ENCODE data around the gene NCOA5.

GRCh38 chr20:46013829-46014516 is 75.8 kb downstream of the NCOA5 start:
- TF ChIP-seq, protein P1, sequence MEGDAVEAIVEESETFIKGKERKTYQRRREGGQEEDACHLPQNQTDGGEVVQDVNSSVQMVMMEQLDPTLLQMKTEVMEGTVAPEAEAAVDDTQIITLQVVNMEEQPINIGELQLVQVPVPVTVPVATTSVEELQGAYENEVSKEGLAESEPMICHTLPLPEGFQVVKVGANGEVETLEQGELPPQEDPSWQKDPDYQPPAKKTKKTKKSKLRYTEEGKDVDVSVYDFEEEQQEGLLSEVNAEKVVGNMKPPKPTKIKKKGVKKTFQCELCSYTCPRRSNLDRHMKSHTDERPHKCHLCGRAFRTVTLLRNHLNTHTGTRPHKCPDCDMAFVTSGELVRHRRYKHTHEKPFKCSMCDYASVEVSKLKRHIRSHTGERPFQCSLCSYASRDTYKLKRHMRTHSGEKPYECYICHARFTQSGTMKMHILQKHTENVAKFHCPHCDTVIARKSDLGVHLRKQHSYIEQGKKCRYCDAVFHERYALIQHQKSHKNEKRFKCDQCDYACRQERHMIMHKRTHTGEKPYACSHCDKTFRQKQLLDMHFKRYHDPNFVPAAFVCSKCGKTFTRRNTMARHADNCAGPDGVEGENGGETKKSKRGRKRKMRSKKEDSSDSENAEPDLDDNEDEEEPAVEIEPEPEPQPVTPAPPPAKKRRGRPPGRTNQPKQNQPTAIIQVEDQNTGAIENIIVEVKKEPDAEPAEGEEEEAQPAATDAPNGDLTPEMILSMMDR (IDR thresholded peaks at IDR 0.05; ENCODE audit: poor library complexity): peak; percentile 58
- no peak for TF ChIP-seq EZH2 (IDR thresholded peaks at IDR 0.05; ENCODE audit: borderline replicate concordance)
- no peak for TF ChIP-seq EZH2phosphoT487 (IDR thresholded peaks at IDR 0.05; ENCODE audit: low read depth, severe bottlenecking, unreplicated experiment)
